ENCODE results near the gene POU6F2.

GRCh38 chr7:39379416-39379815 lies 401.7 kb downstream of the POU6F2 start:
- TF ChIP-seq, protein P1, sequence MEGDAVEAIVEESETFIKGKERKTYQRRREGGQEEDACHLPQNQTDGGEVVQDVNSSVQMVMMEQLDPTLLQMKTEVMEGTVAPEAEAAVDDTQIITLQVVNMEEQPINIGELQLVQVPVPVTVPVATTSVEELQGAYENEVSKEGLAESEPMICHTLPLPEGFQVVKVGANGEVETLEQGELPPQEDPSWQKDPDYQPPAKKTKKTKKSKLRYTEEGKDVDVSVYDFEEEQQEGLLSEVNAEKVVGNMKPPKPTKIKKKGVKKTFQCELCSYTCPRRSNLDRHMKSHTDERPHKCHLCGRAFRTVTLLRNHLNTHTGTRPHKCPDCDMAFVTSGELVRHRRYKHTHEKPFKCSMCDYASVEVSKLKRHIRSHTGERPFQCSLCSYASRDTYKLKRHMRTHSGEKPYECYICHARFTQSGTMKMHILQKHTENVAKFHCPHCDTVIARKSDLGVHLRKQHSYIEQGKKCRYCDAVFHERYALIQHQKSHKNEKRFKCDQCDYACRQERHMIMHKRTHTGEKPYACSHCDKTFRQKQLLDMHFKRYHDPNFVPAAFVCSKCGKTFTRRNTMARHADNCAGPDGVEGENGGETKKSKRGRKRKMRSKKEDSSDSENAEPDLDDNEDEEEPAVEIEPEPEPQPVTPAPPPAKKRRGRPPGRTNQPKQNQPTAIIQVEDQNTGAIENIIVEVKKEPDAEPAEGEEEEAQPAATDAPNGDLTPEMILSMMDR (IDR thresholded peaks at IDR 0.05; ENCODE audit: low read length), result no peak
- TF ChIP-seq EZH2 (optimal IDR thresholded peaks at IDR 0.05; ENCODE audit: low read depth, low read length), result no peak
- TF ChIP-seq EZH2phosphoT487 (IDR thresholded peaks at IDR 0.05; ENCODE audit: low read length), result no peak
